Adrenal gland (tissue), 5 donors: ENCODE measurements around the gene PNMT.

ENCODE experiments used
- POLR2A ChIP-seq, 2 donors: fragments of 450-650 bp; IDR thresholded peaks; one replicate each; pipeline ENCODE4 v1.6.1; 2017; ENCODE audit warnings: antibody characterized with exemption in 2 of 2, mild to moderate bottlenecking in 2 of 2, moderate library complexity in 1 of 2
- TF ChIP-seq, protein P1 (sequence below), 6 experiments: fragments of 450-650 bp in 4 of 6; fragments of 200-600 bp in 2 of 6; sonication (generic) in 1 of 6; IDR thresholded peaks; 1 replicate in 5 of 6; 2 replicates in 1 of 6; pipeline versions ENCODE4 v1.5.1 to v1.8.0; 2016 to 2021; ENCODE audit warnings: antibody characterized with exemption in 6 of 6, mild to moderate bottlenecking in 2 of 6, moderate library complexity in 1 of 6
- donor health status: DM: no; HTN: no; CAD: no.

DNA sequence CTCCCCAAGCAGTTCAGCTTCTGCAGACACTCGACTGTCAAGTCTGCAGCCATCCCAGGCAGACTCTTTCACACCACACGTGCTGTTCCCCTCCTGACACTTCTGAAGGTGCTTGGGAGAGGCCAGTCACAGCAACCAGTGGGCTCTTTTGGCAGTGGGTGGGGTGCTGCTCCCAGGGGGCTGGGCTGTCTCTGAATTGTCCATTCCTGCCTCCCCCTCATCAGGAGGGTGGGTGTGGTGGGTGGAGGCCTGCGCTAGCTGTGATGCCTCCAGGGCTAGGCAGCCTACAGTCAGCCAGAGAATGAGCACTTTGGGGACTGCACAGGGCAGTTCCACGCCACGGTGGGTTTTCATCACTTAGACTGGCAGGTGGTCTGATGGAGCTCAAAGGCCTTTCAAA lies 21.0 kb upstream of the PNMT start:
- TF ChIP-seq, protein P1, sequence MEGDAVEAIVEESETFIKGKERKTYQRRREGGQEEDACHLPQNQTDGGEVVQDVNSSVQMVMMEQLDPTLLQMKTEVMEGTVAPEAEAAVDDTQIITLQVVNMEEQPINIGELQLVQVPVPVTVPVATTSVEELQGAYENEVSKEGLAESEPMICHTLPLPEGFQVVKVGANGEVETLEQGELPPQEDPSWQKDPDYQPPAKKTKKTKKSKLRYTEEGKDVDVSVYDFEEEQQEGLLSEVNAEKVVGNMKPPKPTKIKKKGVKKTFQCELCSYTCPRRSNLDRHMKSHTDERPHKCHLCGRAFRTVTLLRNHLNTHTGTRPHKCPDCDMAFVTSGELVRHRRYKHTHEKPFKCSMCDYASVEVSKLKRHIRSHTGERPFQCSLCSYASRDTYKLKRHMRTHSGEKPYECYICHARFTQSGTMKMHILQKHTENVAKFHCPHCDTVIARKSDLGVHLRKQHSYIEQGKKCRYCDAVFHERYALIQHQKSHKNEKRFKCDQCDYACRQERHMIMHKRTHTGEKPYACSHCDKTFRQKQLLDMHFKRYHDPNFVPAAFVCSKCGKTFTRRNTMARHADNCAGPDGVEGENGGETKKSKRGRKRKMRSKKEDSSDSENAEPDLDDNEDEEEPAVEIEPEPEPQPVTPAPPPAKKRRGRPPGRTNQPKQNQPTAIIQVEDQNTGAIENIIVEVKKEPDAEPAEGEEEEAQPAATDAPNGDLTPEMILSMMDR (IDR thresholded peaks at IDR 0.05), result no peak
- TF ChIP-seq POLR2A (IDR thresholded peaks at IDR 0.05), result no peak
